A549 (cell line): ENCODE measurements around the gene NR4A2. TPM values are rescaled to one million over a fixed set of nuclear protein-coding genes. Genes with fewer than 3 reads are reported as not detected.

Experiments
- ATAC-seq, 2 experiments: fragments of 200-7000 bp in 1 of 2; fragments of >200 bp in 1 of 2; cut with Nextera tagmentation in 1 of 2; cut with Tn5 transposase in 1 of 2; 3 replicates each; pipeline versions ENCODE4 v1.8.0 to v1.9.1; 2018 to 2020; ENCODE audit warnings: mild to moderate bottlenecking in 1 of 2, moderate library complexity in 1 of 2
- CTCF ChIA-PET: fragments of 300-600 bp; sonication (Branson Sonifier 250); formaldehyde crosslinking; extraction: SDS; loops from one replicate; lab custom pipeline; 2021; ENCODE audit warnings: antibody characterized with exemption, inconsistent platforms; lab: Yijun Ruan, JAX
- POLR2A ChIA-PET: fragments of 350-600 bp; formaldehyde crosslinking; extraction: SDS; loops from one replicate; lab custom pipeline; 2021; ENCODE audit warnings: antibody characterized with exemption, inconsistent platforms; lab: Yijun Ruan, JAX
- DNase-seq, 2 experiments: peaks; one replicate each; pipeline versions ENCODE4 v3.0.0 to v3.0.0-alpha.2; 2011 to 2016; ENCODE audit warnings: low read depth in 1 of 2, low spot score in 1 of 2
- FAIRE-seq: peaks from 2 replicates; lab custom pipeline; 2011; peaks lifted over from hg19 to GRCh38; lab: Jason Lieb, UNC
- H3K27ac ChIP-seq, 2 experiments: fragments of >200 bp; sonication (Bioruptor Twin); formaldehyde crosslinking; 3 replicates each; pipeline ENCODE4 v1.5.1; 2016 to 2017
- H3K4me1 ChIP-seq: fragments of >200 bp; sonication (Bioruptor Twin); formaldehyde crosslinking; 3 replicates; pipeline ENCODE4 v1.6.1; 2016
- H3K4me2 ChIP-seq: fragments of >200 bp; sonication (Bioruptor Twin); formaldehyde crosslinking; 3 replicates; pipeline ENCODE4 v1.6.1; 2016
- H3K4me3 ChIP-seq: fragments of >200 bp; sonication (Bioruptor Twin); formaldehyde crosslinking; 3 replicates; pipeline ENCODE4 v1.5.1; 2016
- H3K9me3 ChIP-seq: fragments of >200 bp; sonication (Bioruptor Twin); formaldehyde crosslinking; 3 replicates; pipeline ENCODE4 v1.6.1; 2016
- BHLHE40 ChIP-seq: IDR thresholded peaks from 2 replicates; pipeline ENCODE4 v1.6.1; 2012; ENCODE audit warnings: low read depth, low read length, inconsistent platforms
- CBX2 ChIP-seq: fragments of 200-600 bp; sonication (generic); IDR thresholded peaks from 2 replicates; pipeline ENCODE4 v1.6.1; 2016; ENCODE audit warnings: low read depth, mild to moderate bottlenecking, borderline replicate concordance
- CEBPB ChIP-seq, 2 experiments: fragments of >200 bp in 1 of 2; sonication (Bioruptor Twin) in 1 of 2; formaldehyde crosslinking in 1 of 2; IDR thresholded peaks; 2 replicates each; pipeline ENCODE4 v1.6.1; 2012 to 2016
- CHD2 ChIP-seq: fragments of 150-350 bp; IDR thresholded peaks from 2 replicates; pipeline ENCODE4 v1.6.1; 2014; ENCODE audit warnings: low read length; ENCODE audit not compliant: partially characterized antibody
- EHF ChIP-seq: fragments of 250-450 bp; sonication (Bioruptor Pico); IDR thresholded peaks from 2 replicates; pipeline ENCODE4 v1.5.0; 2020; ENCODE audit warnings: mild to moderate bottlenecking
- FOSB ChIP-seq: fragments of 250-450 bp; sonication (Bioruptor Pico); IDR thresholded peaks from 2 replicates; pipeline ENCODE4 v1.5.0; 2020; ENCODE audit warnings: mild to moderate bottlenecking, moderate library complexity
- HDAC2 ChIP-seq: fragments of 200-600 bp; sonication (generic); IDR thresholded peaks from 2 replicates; pipeline ENCODE4 v1.6.1; 2016
- HOXA7 ChIP-seq: fragments of 250-450 bp; sonication (Bioruptor Pico); IDR thresholded peaks from 2 replicates; pipeline ENCODE4 v1.5.0; 2020; ENCODE audit warnings: mild to moderate bottlenecking, moderate library complexity
- MAZ ChIP-seq: fragments of 150-350 bp; IDR thresholded peaks from 2 replicates; pipeline ENCODE4 v1.6.1; 2014; ENCODE audit warnings: antibody characterized with exemption, low read depth, low read length, borderline replicate concordance
- MYC ChIP-seq: IDR thresholded peaks from 2 replicates; pipeline ENCODE4 v1.6.1; 2012; ENCODE audit warnings: mild to moderate bottlenecking, inconsistent platforms, low read length, improper control_type of control experiment, borderline replicate concordance
- NPAS2 ChIP-seq: fragments of 250-450 bp; sonication (Bioruptor Pico); IDR thresholded peaks from 2 replicates; pipeline ENCODE4 v1.8.0; 2022; ENCODE audit warnings: mild to moderate bottlenecking, moderate library complexity, borderline replicate concordance
- POLR2AphosphoS2 ChIP-seq: conservative IDR thresholded peaks from 2 replicates; pipeline ENCODE4 v1.6.1; 2012; ENCODE audit warnings: low read length, improper control_type of control experiment, inconsistent platforms
- RCOR1 ChIP-seq: fragments of 150-350 bp; IDR thresholded peaks from 2 replicates; pipeline ENCODE4 v1.6.1; 2014; ENCODE audit warnings: antibody characterized with exemption, low read length, low read depth
- RFX5 ChIP-seq: fragments of 450-650 bp; IDR thresholded peaks from 2 replicates; pipeline ENCODE4 v1.7.1; 2014; ENCODE audit warnings: antibody characterized with exemption, mild to moderate bottlenecking, moderate library complexity
- RNF2 ChIP-seq: fragments of 200-600 bp; sonication (generic); IDR thresholded peaks from 2 replicates; pipeline ENCODE4 v1.6.1; 2016; ENCODE audit warnings: low read depth, mild to moderate bottlenecking, antibody characterized with exemption, moderate library complexity, borderline replicate concordance
- ZFP36 ChIP-seq: fragments of 450-650 bp; IDR thresholded peaks from 2 replicates; pipeline ENCODE4 v1.6.1; 2014; ENCODE audit warnings: borderline replicate concordance; ENCODE audit not compliant: partially characterized antibody
- WGBS: methylation state at CpG from one replicate; pipeline ENCODE4 v1.1.6; 2017; ENCODE audit errors: missing lambda C conversion rate; 5-methylcytosine and 5-hydroxymethylcytosine counted together
- polyA plus RNA-seq, 4 experiments: library from polyadenylated mRNA; depleted of rRNA in 3 of 4; stranded (reverse); fragments of >200 nt; fragmentation: RNase III in 1 of 4; extraction: RNeasy Plus Mini Kit Qiagen cat#74134 plus additional on column Dnase treatment in 1 of 4; gene quantifications; 2 replicates in 3 of 4; 3 replicates in 1 of 4; pipeline ENCODE4 v1.2.3, GENCODE V29; 2011 to 2017
- TF ChIP-seq, protein P1 (sequence below): fragments of >200 bp; sonication (Bioruptor Twin); formaldehyde crosslinking; IDR thresholded peaks from 2 replicates; pipeline ENCODE4 v1.6.1; 2016
- TF ChIP-seq, protein P2 (sequence below): fragments of >200 bp; sonication (Bioruptor Twin); formaldehyde crosslinking; IDR thresholded peaks from 3 replicates; pipeline ENCODE4 v1.6.1; 2016
- TF ChIP-seq, protein P3 (sequence below): IDR thresholded peaks from 2 replicates; pipeline ENCODE4 v1.6.1; 2012; ENCODE audit warnings: low read depth, borderline replicate concordance

The NR4A2 gene
- polyA plus RNA-seq, 2 of the 4 experiments (the other 2 are of a cell fraction) = 2.3 to 9.7 TPM

DNA sequence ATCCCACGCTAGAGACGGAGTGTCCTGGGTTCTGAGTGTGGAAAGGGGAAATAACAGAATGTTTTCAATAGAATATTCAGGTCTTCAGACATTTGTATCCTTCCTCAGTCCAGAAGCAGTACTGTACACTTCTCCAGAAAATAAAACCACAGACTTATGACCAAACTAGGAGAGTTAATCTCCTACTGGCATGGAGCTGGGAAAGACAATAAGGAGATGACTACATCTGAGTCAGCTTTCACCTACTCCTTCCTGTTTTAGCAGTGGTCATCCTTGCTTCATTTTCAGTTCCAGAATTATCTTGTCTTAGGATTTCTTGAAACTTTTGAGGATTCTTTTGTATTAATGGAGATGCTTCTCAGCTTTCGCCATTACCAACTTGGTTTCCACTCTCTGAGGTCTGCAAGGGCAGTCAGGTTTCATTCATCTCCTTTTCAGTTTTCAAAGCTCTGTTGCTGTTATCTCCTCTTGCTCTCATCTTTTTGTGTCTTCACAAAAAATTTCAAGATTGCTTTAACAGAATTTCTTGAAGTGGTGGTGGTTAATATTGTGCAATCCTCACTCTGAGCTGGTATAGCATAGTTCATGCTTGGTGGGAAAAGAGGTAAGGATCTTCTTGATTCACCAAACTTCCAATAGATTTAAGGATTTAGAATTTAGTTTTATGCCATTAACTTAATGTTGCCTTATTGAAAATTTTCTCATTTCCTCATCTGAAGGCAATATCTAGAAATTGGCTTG, 23.7 kb upstream of the NR4A2 start:
- ChIA-PET CTCF (interaction anchor here (1.7 kb wide), 1 partner anchor 9 kb away, joined by 8 read pairs; no protein-coding TSS in a partner anchor), POLR2A (interaction anchor here (1.0 kb wide), 1 partner anchor 13 kb away, joined by 5 read pairs; no protein-coding TSS in a partner anchor)
- no peak overlapping the region for H3K4me2 ChIP-seq
- H3K4me3 ChIP-seq = no peak overlapping the region
- no peaks in the 10 kb centered on the region for H3K4me1 ChIP-seq
- no peak overlapping the region for H3K27ac ChIP-seq
- H3K9me3 ChIP-seq = no peaks in the 10 kb centered on the region
- 94% methylated on average over 3 of the region's 3 CpGs for WGBS
- no peak for DNase-seq
- TF ChIP-seq BHLHE40 (no peak), MYC (no peak), RCOR1 (no peak), ZFP36 (no peak), FOSB (CRISPR knock-in tag) (no peak), CEBPB (IDR thresholded peaks at IDR 0.05) (peak in 1 of 2 experiments; percentile 49; a peak in 1 of 4 replicates)
- TF ChIP-seq, protein P1, sequence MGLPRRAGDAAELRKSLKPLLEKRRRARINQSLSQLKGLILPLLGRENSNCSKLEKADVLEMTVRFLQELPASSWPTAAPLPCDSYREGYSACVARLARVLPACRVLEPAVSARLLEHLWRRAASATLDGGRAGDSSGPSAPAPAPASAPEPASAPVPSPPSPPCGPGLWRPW = no peak
- TF ChIP-seq, protein P2, sequence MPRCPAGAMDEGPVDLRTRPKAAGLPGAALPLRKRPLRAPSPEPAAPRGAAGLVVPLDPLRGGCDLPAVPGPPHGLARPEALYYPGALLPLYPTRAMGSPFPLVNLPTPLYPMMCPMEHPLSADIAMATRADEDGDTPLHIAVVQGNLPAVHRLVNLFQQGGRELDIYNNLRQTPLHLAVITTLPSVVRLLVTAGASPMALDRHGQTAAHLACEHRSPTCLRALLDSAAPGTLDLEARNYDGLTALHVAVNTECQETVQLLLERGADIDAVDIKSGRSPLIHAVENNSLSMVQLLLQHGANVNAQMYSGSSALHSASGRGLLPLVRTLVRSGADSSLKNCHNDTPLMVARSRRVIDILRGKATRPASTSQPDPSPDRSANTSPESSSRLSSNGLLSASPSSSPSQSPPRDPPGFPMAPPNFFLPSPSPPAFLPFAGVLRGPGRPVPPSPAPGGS = no peak
- no peak for FAIRE-seq
- ATAC-seq = no peak

DNA sequence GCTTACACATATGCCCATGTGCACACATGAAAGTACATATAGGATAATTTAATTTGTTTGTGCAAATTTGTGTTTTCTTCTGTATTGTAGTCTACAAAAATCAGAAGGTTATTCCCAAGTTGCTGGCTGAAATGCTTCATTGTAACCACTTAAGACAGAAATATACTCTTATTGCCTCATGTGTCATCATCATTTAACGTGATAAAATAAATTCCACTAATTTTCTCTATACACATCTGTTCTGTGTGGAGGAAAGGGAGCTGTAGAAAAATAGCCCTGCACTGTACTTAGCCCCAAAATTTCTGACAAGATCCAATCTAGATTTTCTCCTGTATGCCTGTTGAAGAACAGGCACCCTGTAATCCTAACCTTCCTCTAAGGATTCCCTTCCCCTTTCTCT, 20.4 kb upstream of the NR4A2 start:
- no peak overlapping the region for H3K4me2 ChIP-seq
- no peaks in the 10 kb centered on the region for H3K4me1 ChIP-seq
- WGBS = 44% methylated on average over 1 of the region's 1 CpG
- ChIA-PET CTCF (no interaction called here), POLR2A (no interaction called here)
- H3K9me3 ChIP-seq = no peaks in the 10 kb centered on the region
- H3K27ac ChIP-seq = no peak overlapping the region
- H3K4me3 ChIP-seq = no peak overlapping the region
- no peak for TF ChIP-seq RFX5
- no peak for TF ChIP-seq RNF2
- no peak for TF ChIP-seq HDAC2
- no peak for TF ChIP-seq BHLHE40
- TF ChIP-seq, protein P3, sequence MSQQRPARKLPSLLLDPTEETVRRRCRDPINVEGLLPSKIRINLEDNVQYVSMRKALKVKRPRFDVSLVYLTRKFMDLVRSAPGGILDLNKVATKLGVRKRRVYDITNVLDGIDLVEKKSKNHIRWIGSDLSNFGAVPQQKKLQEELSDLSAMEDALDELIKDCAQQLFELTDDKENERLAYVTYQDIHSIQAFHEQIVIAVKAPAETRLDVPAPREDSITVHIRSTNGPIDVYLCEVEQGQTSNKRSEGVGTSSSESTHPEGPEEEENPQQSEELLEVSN = no peak
- TF ChIP-seq HOXA7 (CRISPR knock-in tag) = no peak
- no peak for TF ChIP-seq CHD2
- TF ChIP-seq, protein P2 = no peak
- no peak for TF ChIP-seq NPAS2 (CRISPR knock-in tag)
- no peak for TF ChIP-seq EHF
- TF ChIP-seq CEBPB (IDR thresholded peaks at IDR 0.05) = no peak
- TF ChIP-seq CBX2 = no peak
- no peak for TF ChIP-seq MAZ
- TF ChIP-seq POLR2AphosphoS2 = no peak
- FAIRE-seq (no peak), DNase-seq (no peak), ATAC-seq (no peak)
